PC-9 (cell line): ENCODE results near the gene MLEC. TPM values are rescaled to one million over a fixed set of nuclear protein-coding genes. Genes with fewer than 3 reads are reported as not detected.

Experiments used
- Bru-seq: library from RNA; stranded (reverse); fragments of 400-500 nt; gene quantifications from one replicate; lab custom pipeline; 2021; lab: Mats Ljungman, UMichigan
- BruChase-seq, 2 experiments: library from RNA; stranded (reverse); fragments of 400-500 nt; gene quantifications; one replicate each; lab custom pipeline; 2021; lab: Mats Ljungman, UMichigan
- BruUV-seq: library from RNA; stranded (reverse); fragments of 400-500 nt; replicated peaks from 2 replicates; lab custom pipeline; 2021; lab: Mats Ljungman, UMichigan
- CTCF ChIA-PET: fragments of 300-600 bp; sonication (Branson Sonifier 250); formaldehyde crosslinking; loops from one replicate; lab custom pipeline; 2022; ENCODE audit warnings: antibody characterized with exemption; lab: Charles Lee
- POLR2A ChIA-PET: fragments of 300-600 bp; sonication (Branson Sonifier 250); formaldehyde crosslinking; loops from one replicate; lab custom pipeline; 2022; ENCODE audit warnings: antibody characterized with exemption; ENCODE audit not compliant: unreplicated experiment; lab: Charles Lee
- DNase-seq, 2 experiments: peaks; one replicate each; pipeline versions ENCODE4 v3.0.0 to v3.0.0-alpha.2; 2015 to 2022; ENCODE audit warnings: mixed read lengths in 1 of 2
- H2AFZ ChIP-seq: fragments of 200-600 bp; sonication (generic); 2 replicates; pipeline ENCODE4 v1.8.1; 2017; ENCODE audit warnings: antibody characterized with exemption
- H3F3A ChIP-seq: fragments of 200-600 bp; sonication (generic); 2 replicates; pipeline ENCODE4 v1.8.1; 2017; ENCODE audit warnings: antibody characterized with exemption, mild to moderate bottlenecking, low read depth; ENCODE audit not compliant: insufficient read depth
- H3K27ac ChIP-seq: fragments of 200-600 bp; sonication (generic); 2 replicates; pipeline ENCODE4 v1.6.1; 2016; ENCODE audit warnings: mixed run types
- H3K27me3 ChIP-seq: fragments of 200-600 bp; sonication (generic); 2 replicates; pipeline ENCODE4 v1.6.1; 2016; ENCODE audit warnings: low read depth, mixed run types; ENCODE audit not compliant: insufficient read depth
- H3K36me3 ChIP-seq: fragments of 200-600 bp; sonication (generic); 2 replicates; pipeline ENCODE4 v1.6.1; 2016; ENCODE audit warnings: low read depth, mixed run types
- H3K4me1 ChIP-seq: fragments of 200-600 bp; sonication (generic); replicated peaks from 2 replicates; pipeline ENCODE4 v1.6.1; 2016; ENCODE audit warnings: mixed run types; ENCODE audit not compliant: insufficient read depth
- H3K4me2 ChIP-seq: fragments of 200-600 bp; sonication (generic); 2 replicates; pipeline ENCODE4 v1.6.1; 2017; ENCODE audit warnings: mixed run types
- H3K4me3 ChIP-seq: fragments of 200-600 bp; sonication (generic); 2 replicates; pipeline ENCODE4 v1.6.1; 2016; ENCODE audit warnings: mixed run types
- H3K79me2 ChIP-seq: fragments of 200-600 bp; sonication (generic); 2 replicates; pipeline ENCODE4 v1.6.1; 2017; ENCODE audit warnings: low read depth, mixed run types
- H3K9me2 ChIP-seq: fragments of 200-600 bp; sonication (generic); 2 replicates; pipeline ENCODE4 v1.8.1; 2017; ENCODE audit warnings: mild to moderate bottlenecking; ENCODE audit not compliant: insufficient read depth
- H3K9me3 ChIP-seq: fragments of 200-600 bp; sonication (generic); 2 replicates; pipeline ENCODE4 v1.8.1; 2016; ENCODE audit warnings: low read depth; ENCODE audit not compliant: insufficient read depth
- H4K20me1 ChIP-seq: fragments of 200-600 bp; sonication (generic); 2 replicates; pipeline ENCODE4 v1.8.1; 2017; ENCODE audit not compliant: insufficient read depth
- CTCF ChIP-seq: fragments of 200-600 bp; sonication (generic); conservative IDR thresholded peaks from 2 replicates; pipeline ENCODE4 v1.6.1; 2017; ENCODE audit warnings: mixed run types, antibody characterized with exemption, mild to moderate bottlenecking, moderate library complexity
- EZH2 ChIP-seq: fragments of 200-600 bp; sonication (generic); IDR thresholded peaks from 2 replicates; pipeline ENCODE4 v1.8.0; 2017; ENCODE audit warnings: antibody characterized with exemption, low read depth
- intact Hi-C: fragments of 100-400 bp; cut with micrococcal nuclease; formaldehyde crosslinking; loops from one replicate; pipeline ENCODE4 v1.10.0; 2022; ENCODE audit not compliant: unreplicated experiment
- long read RNA-seq: library from polyadenylated mRNA; stranded (forward); transcript quantifications from one replicate; pipeline ENCODE4 v2.0.0, GENCODE V29; 2022
- total RNA-seq: library from RNA; stranded (reverse); gene quantifications from 2 replicates; pipeline ENCODE4 v1.2.3, GENCODE V29; 2021

The MLEC gene
- 110 and 131 TPM in 2 replicates for total RNA-seq
- percentile 87 among the genes with signal in this experiment for Bru-seq, nascent RNA
- percentile 97 among the genes with signal in this experiment for BruChase-seq, experiment 1, labeled RNA remaining after a 2-hour chase
- percentile 99 among the genes with signal in this experiment for BruChase-seq, experiment 2, labeled RNA remaining after a 6-hour chase
- long read RNA-seq, full-length matches to known transcripts = 39 of 92 reads
- long read RNA-seq, partial matches to known transcripts = 0 of 92 reads
- long read RNA-seq, other reads (novel, unspliced or antisense) = 53 of 92 reads

- Histone ChIP-seq H3K4me3 (peak within 1 kb of the TSS; percentile 82), H2AFZ (peak within 1 kb of the TSS; percentile 95), H3K4me1 (peaks cover 29% of the 10 kb centered on the region), H3K9me2 (no peaks in the 10 kb centered on the region), H3K4me2 (peak within 1 kb of the TSS; percentile 93), H3K27me3 (no peaks in the 10 kb centered on the region), H4K20me1 (peaks cover 36% of the 10 kb centered on the region), H3F3A (peaks cover 6% of the 10 kb centered on the region; the same call in 1 of the 2 replicates), H3K36me3 (no peaks in the 10 kb centered on the region), H3K79me2 (peaks cover 46% of the 10 kb centered on the region), H3K9me3 (no peaks in the 10 kb centered on the region), H3K27ac (peak within 1 kb of the TSS; percentile 77)
- TF ChIP-seq CTCF (no peak), EZH2 (no peak)
- CTCF ChIA-PET = interaction anchor here (0.6 kb wide), 1 partner anchor 218 kb away, joined by 9 read pairs; no protein-coding TSS in a partner anchor
- DNase-seq = peak; percentile 88 to 98
- intact Hi-C loops = loop anchor here (1.0 to 2.0 kb wide), 2 partner anchors 40 to 104 kb away; no protein-coding TSS in a partner anchor
- BruUV-seq = TSS peak; percentile 79
- POLR2A ChIA-PET = interaction anchor here (0.6 to 0.7 kb wide), 5 partner anchors 84 to 1391 kb away, joined by 3 to 5 read pairs (median 3); partner anchors contain the start of gene POP5
Measured at GRCh38 chr12:120686690-120687577, at the start of gene MLEC. Gene MLEC (plus strand): TSS chr12:120687149. CDS start chr12:120687297, 148 bp downstream.

- Histone ChIP-seq H3K27ac (no peak within 1 kb of the TSS), H2AFZ (no peak within 1 kb of the TSS), H4K20me1 (no peaks in the 10 kb centered on the region; the same call in 1 of the 2 replicates), H3K4me1 (peaks cover 5% of the 10 kb centered on the region), H3F3A (0 out of 2 replicates have a peak, but pooled peaks cover 4% of the 10 kb centered on the region), H3K4me3 (peak within 1 kb of the TSS; percentile 54; the same call in 1 of the 2 replicates), H3K9me3 (no peaks in the 10 kb centered on the region), H3K9me2 (no peaks in the 10 kb centered on the region), H3K36me3 (no peaks in the 10 kb centered on the region), H3K4me2 (peak within 1 kb of the TSS; percentile 85), H3K27me3 (peaks cover 27% of the 10 kb centered on the region), H3K79me2 (no peaks in the 10 kb centered on the region)
- POLR2A ChIA-PET = no interaction called here
- no TSS peak for BruUV-seq
- no peak; the same call in 1 of the 2 replicates for TF ChIP-seq CTCF
- no peak for TF ChIP-seq EZH2
- DNase-seq = peak in 1 of 2 experiments; percentile 30
- CTCF ChIA-PET = interaction anchor here (0.6 kb wide), 1 partner anchor 29 kb away, joined by 3 read pairs; no protein-coding TSS in a partner anchor
- intact Hi-C loops = loop anchor here (10.0 kb wide), 1 partner anchor 285 kb away; no protein-coding TSS in a partner anchor
Measured at GRCh38 chr12:120639771-120640721, 46.9 kb upstream of the MLEC start, which contains the start of gene CABP1. Gene CABP1 (plus strand): TSS chr12:120640626. CDS start chr12:120640686, 60 bp downstream.
